Measurements from ENCODE around the gene DOK3.

Gene DOK3

DNA sequence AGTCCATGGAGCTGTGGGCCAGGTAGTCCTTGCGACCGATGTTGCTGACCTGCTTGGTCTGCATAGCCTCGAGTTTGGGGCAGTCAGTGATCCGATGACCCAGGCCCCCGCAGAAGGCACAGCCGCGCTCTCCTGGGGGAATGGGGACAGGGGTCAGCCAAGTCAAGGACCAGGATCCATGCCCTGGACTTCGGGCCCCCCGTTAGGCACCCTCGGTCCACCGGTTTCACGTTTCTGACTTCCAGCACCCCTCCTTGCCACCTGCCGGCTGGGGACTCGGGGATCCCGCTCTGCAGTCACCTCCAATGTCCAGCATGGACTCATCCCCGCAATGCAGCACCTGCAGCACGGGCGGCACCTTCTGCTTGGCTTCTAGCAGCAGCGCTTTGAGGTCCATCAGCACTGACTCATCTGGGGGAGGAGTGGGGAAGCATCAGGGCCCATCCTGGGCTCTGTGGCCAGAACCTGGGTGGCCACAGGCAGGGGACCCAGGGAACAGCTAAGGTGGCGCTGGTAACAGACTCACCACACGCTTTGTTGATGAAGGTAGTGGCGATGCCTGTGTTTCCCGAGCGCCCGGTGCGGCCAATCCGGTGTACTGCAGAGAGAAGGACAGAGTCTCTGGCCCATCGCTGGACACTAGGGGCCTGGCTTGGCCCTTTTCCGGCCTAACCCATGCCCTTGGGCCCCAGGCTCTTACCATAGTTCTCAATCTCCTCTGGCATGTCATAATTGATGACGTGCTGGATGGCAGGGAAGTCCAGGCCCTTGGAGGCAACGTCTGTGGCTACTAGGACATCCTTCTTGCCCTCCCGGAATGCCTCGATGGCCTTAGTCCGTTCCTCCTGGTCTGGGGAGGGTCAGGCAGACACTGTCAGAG lies 2.4 kb upstream of the DOK3 start:
- DNase-seq (ENCODE audit: low read depth): no peak

DNA sequence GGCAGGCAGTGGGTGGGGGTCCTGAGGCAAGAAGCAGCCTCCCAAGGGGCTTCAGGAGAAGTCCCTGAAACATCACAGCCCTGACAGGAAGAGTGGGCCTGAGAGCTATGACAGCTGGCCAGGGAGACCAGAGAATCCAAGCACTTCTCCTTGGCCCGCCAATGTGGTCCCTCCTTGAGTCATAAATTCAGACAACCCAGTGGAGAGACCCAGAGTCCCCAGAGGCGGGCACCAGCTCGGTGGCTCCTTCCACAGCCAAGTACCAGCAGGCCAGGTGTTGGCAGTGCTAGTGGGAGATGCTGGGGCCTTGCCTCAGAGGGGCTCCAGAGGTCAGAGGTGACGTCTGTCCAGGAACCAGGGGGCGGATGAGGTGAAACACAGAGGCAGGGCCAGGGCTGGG lies 1.6 kb upstream of the DOK3 start:
- DNase-seq (ENCODE audit: low read depth): no peak

DNA sequence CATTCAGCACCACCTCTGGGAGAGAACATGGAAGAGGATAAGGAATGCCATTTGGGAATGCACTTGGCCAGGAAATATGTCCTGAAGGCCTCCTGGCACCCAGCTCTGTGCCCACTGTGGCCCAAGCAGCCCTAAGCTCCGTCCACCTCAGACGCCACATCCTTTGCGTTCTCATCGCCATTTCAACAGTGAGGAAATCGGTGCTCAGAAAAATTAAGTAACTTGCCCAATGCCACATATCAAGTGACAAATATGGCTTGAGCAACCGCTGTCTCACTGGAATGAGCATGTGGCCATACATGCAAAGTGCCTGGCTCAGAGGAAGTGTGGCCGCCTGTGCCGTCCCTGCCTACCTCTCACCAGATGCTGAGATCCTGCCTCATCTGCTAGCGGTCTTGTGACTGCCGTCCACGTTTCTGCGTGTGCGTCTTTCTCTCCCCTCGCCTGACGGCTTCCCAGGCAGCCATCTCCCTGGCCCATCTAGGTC lies 984 bp upstream of the DOK3 start:
- no peak for DNase-seq (ENCODE audit: low read depth)

DNA sequence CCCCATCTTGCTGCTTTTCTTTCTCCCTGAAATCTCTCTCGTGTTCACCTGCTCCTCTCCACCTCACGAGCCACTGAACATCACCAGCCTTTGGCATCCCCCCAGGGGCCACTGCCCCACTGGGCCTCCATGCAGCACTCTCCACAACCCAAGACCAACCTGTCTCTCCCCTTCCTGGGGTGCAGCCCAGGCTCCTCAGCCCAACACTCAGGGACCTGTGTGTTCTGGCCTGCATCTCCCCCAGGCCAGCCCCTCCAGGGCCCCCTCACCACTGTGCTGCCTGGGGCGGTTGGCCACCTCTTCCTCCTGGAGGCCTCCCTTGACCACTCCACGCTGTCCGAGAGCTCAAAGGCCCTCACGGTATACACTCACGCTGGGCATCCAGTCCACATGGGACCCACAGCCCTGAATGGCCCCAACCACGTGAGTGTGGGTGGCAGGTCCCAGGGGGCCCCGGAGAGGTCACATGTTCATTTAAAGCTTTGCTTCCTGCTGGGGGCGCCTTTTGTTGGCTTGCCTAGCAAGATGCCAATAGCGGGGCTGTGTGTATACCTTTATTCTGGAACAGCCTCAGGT lies 453 bp upstream of the DOK3 start:
- DNase-seq (ENCODE audit: low read depth): no peak

DNA sequence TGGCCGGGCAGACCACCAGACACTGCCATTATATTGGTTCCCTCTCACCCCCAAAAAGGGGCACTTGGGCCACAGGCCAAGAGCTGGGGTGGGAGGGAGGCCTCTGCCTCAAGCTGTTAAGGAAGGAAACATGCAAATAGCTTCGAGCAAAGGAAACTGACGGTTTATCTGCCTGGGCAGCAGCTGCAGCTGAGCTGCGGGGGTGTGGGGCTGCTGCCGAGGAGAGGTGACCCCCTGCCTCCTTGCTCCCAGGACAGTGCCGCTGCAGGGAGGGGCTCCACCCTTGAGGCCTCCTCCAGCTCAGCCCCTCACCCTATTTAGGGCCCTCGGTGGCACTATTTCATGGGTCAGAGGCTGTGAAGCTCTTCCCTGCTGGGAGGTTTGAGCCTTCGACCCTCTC lies 789 bp downstream of the DOK3 start:
- no peak for DNase-seq (ENCODE audit: low read depth)

DNA sequence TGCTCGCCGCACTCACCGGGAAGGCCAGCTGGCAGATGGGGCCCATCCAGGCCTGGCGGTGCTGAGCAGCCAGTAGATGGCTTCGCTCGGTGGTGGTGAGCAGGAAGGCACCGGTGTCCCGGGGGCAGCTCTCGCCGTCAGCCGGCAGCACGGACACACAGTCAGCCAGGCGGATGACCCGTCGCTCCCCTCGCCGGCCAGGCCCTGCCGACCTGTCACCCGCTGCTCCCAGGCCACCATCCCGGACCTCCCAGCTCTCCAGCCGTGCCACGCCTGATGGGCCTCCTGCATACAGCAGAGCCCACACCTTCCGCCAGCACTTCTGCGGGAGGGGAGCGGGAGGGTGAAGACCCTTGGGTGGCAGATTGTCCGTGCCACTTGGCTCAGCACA lies 1.4 kb downstream of the DOK3 start:
- DNase-seq (ENCODE audit: low read depth): no peak

DNA sequence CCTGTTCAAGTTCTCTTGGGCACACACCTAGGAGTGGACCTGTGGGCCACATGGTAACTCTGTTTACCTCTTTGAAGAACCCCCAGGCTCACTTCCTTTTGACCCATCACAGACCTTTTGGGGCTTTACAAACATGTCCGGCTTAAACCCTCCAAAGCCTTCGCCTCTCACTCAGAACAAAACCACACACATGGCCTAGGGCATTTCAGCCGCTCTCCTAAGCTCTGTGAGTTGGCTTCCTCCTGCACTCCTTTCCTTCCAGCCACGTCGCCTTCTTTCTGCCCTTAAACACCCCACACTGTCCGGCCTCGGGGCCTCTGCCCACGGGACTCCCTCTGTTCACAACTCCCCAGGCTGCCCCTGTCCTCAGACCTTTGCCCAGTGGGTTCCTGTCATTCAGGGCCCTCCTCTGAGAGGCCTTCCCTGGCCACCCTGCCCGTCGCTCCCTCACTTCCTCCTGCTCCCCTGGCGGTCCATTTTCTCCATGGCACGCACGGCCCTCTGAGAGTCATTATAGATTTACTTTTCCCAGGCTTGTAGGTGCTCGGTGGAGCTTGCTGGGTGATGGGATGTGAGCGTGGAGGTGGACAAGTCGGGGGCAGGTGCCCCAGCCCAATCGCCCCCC lies 1.9 kb downstream of the DOK3 start:
- no peak for DNase-seq (ENCODE audit: low read depth)

GRCh38 chr5:177507165-177507564 lies 2.5 kb downstream of the DOK3 start:
- no peak for DNase-seq (ENCODE audit: low read depth)

GRCh38 chr5:177505075-177505474 lies 4.6 kb downstream of the DOK3 start:
- no peak for DNase-seq (ENCODE audit: low read depth)

- no peak for DNase-seq (ENCODE audit: low read depth)
These were observed 5.3 kb downstream of the DOK3 start for GRCh38 chr5:177504086-177505056.

- DNase-seq (ENCODE audit: low read depth): no peak
These were observed 6.1 kb downstream of the DOK3 start for GRCh38 chr5:177503351-177504085.

DNA sequence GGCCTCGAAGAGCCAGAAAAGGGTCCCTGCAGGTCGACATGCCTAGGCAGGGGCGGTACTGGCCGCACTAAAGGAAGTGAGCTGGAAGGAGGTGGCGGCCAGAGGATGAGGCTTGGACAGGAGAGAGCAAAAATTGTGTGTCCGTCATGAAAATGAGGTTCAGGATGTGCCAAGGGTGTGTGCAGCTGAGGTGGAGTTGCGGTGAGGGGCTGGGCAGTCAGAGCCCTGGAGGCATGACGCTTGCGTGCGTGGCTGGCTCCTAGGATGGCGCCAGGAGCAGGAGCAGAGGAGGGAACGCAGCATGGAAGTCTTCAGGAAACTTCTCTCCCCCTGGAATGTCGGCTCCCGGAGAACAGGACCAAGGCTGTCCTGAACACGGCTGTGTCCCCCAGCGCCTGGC lies 6.7 kb downstream of the DOK3 start:
- DNase-seq (ENCODE audit: low read depth): no peak

GRCh38 chr5:177501874-177502678 lies 7.5 kb downstream of the DOK3 start:
- no peak for DNase-seq (ENCODE audit: low read depth)

GRCh38 chr5:177500685-177501522 lies 8.7 kb downstream of the DOK3 start:
- peak; percentile 54 for DNase-seq (ENCODE audit: low read depth)

DNA sequence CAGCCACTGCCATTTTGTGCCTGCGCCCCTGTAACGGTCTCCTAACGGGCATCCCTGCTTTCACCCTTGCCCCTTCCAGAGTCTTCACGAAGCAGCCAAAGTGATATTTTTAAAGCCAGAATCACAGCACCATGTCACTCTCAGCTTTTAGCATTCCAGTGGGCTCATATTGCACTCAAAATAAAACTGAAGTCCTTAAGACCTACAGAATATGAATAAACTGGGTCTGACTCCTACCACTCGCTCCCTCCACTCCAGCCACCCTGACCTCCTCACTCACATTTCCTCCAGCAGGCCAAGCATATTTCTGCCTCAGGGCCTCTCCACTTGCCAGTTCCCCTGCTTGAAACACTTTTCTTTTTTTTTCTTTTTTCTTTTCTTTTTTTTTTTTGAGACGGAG lies 9.8 kb downstream of the DOK3 start:
- no peak for DNase-seq (ENCODE audit: low read depth)

- DNase-seq (ENCODE audit: low read depth): no peak
These were observed 11.4 kb downstream of the DOK3 start for GRCh38 chr5:177498013-177498787.

DNA sequence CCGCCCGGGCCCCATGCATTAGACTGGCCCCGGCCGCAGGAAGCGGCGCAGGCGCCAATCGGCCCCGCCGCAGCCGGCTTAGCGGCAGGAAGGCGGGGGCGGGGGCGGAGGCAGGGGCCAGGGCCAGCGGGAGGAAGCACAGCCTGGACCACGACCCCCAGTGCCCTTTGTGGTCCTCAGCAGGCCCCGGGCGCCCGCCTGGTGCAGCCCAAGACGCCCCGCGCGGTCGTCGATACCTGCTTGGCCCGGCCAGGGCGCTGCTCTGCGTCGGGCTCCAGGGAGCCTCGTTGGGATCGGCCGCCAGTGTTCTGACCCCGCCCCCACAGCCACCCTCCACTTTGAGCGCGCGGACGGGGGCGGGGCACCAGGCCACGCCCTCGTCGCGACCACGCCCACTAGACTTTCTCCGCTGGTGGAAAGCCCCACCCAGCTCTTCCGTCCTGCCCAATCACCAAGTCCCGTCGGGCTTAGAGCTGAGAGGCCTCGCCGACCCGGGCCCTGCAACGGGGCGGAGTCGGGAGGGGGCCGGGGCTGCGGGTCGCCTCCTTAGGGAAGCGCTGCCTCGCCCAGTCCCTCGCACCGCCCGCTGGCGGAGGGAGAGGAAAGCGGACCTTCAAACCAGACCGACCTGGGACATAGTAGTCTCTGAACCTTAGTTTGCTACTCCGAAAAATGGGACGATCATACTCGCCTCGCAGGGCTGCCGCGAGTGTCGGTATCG lies 12.2 kb downstream of the DOK3 start, which contains the start of gene PDLIM7:
TSS of gene PDLIM7 (minus strand) at position 313 of the 721 bp plus-strand sequence. CDS start 1,092 bp downstream, outside the sequence.
- peak; percentile 88 for DNase-seq (ENCODE audit: low read depth)
